ENCODE measurements around the gene INPP5K.
A peak's percentile ranks its signal among the peaks of the same experiment; 100 is the strongest.
"Not testable (repeated sequence)": the region's sequence is repeated elsewhere in the genome, so short reads cannot be mapped to it uniquely, and the experiment has no call there.

The INPP5K gene

GRCh38 chr17:1546292-1546922, 30.0 kb upstream of the INPP5K start:
- DNase-seq (ENCODE audit: low read depth in 2 of 2) = no peak

- DNase-seq (ENCODE audit: low read depth in 2 of 2) = no peak
Measured at GRCh38 chr17:1545618-1546017, 29.2 kb upstream of the INPP5K start.

GRCh38 chr17:1542316-1542715, 25.9 kb upstream of the INPP5K start:
- no peak for DNase-seq (ENCODE audit: low read depth in 2 of 2)

- no peak for DNase-seq (ENCODE audit: low read depth in 2 of 2)
Measured at GRCh38 chr17:1541367-1541904, 25.0 kb upstream of the INPP5K start.

GRCh38 chr17:1539811-1540210, 23.4 kb upstream of the INPP5K start:
- DNase-seq (ENCODE audit: low read depth in 2 of 2) = no peak

- DNase-seq (ENCODE audit: low read depth in 2 of 2) = no peak
Measured at GRCh38 chr17:1535737-1536136, 19.3 kb upstream of the INPP5K start.

- no peak for DNase-seq (ENCODE audit: low read depth in 2 of 2)
Measured at GRCh38 chr17:1533661-1534325, 17.4 kb upstream of the INPP5K start.

- peak in 1 of 2 donors; percentile 15 for DNase-seq (ENCODE audit: low read depth in 2 of 2)
Measured at GRCh38 chr17:1532836-1533602, 16.6 kb upstream of the INPP5K start.

- no peak for DNase-seq (ENCODE audit: low read depth in 2 of 2)
Measured at GRCh38 chr17:1529863-1530262, 13.5 kb upstream of the INPP5K start.

GRCh38 chr17:1526876-1527275, 10.5 kb upstream of the INPP5K start:
- DNase-seq (ENCODE audit: low read depth in 2 of 2) = not testable (repeated sequence)

GRCh38 chr17:1522626-1523025, 6.2 kb upstream of the INPP5K start:
- DNase-seq (ENCODE audit: low read depth in 2 of 2) = no peak

GRCh38 chr17:1521086-1521640, 4.8 kb upstream of the INPP5K start:
- DNase-seq (ENCODE audit: low read depth in 2 of 2) = no peak

GRCh38 chr17:1519678-1520077, 3.3 kb upstream of the INPP5K start:
- no peak for DNase-seq (ENCODE audit: low read depth in 2 of 2)

- DNase-seq (ENCODE audit: low read depth in 2 of 2) = no peak
Measured at GRCh38 chr17:1518410-1518809, 2.0 kb upstream of the INPP5K start.

GRCh38 chr17:1515640-1516387, 598 bp downstream of the INPP5K start:
- peak in 1 of 2 donors; percentile 37 for DNase-seq (ENCODE audit: low read depth in 2 of 2)

GRCh38 chr17:1512351-1512750, 4.1 kb downstream of the INPP5K start:
- no peak for DNase-seq (ENCODE audit: low read depth in 2 of 2)

- no peak for DNase-seq (ENCODE audit: low read depth in 2 of 2)
Measured at GRCh38 chr17:1511756-1512321, 4.6 kb downstream of the INPP5K start.

- no peak for DNase-seq (ENCODE audit: low read depth in 2 of 2)
Measured at GRCh38 chr17:1511290-1511689, 5.1 kb downstream of the INPP5K start.

- DNase-seq (ENCODE audit: low read depth in 2 of 2) = no peak
Measured at GRCh38 chr17:1509290-1509881, 7.0 kb downstream of the INPP5K start.

GRCh38 chr17:1508709-1509108, 7.7 kb downstream of the INPP5K start:
- not testable (repeated sequence) for DNase-seq (ENCODE audit: low read depth in 2 of 2)
